NCI-H82 (cell line): Measurements from ENCODE around the gene HSD17B11.
"Not testable (repeated sequence)": the region's sequence is repeated elsewhere in the genome, so short reads cannot be mapped to it uniquely, and the experiment has no call there.

Experiments used
- DNase-seq: peaks from one replicate; lab custom pipeline; 2025; lab: John Stamatoyannopoulos, UW

Gene HSD17B11

DNA sequence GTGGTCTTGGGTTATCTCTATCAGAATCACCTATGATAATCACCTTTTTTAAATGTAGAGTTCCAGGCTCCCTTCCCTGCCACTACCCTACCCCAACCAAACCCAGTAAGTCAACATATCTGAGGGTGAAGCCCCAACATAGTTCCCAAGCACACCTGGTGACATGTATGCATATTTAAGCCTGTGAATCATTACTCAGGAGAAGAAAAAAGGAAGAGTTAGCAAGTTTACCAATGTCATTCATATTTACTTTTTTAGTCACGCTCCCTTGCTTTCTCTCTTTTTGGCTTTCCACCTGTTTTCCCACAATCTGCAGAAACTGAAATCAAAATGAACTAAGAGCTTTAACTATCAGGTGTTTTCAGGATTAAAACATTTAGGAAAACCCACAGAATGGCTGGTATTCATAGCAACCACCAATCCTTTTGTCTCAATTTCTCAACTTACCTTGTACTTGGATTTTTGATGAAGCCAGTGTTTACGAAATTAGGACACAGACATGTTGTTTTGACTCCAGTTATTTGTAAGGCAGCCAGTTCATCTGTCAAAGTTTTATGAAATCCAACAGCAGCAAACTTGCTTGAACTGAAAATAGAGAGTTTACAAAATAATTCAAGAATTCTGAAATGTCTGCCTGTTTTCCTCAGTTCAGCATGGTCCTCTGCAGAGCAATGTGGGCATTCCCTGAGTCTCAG is 34.0 kb downstream of the HSD17B11 start:
- DNase-seq, result no peak

DNA sequence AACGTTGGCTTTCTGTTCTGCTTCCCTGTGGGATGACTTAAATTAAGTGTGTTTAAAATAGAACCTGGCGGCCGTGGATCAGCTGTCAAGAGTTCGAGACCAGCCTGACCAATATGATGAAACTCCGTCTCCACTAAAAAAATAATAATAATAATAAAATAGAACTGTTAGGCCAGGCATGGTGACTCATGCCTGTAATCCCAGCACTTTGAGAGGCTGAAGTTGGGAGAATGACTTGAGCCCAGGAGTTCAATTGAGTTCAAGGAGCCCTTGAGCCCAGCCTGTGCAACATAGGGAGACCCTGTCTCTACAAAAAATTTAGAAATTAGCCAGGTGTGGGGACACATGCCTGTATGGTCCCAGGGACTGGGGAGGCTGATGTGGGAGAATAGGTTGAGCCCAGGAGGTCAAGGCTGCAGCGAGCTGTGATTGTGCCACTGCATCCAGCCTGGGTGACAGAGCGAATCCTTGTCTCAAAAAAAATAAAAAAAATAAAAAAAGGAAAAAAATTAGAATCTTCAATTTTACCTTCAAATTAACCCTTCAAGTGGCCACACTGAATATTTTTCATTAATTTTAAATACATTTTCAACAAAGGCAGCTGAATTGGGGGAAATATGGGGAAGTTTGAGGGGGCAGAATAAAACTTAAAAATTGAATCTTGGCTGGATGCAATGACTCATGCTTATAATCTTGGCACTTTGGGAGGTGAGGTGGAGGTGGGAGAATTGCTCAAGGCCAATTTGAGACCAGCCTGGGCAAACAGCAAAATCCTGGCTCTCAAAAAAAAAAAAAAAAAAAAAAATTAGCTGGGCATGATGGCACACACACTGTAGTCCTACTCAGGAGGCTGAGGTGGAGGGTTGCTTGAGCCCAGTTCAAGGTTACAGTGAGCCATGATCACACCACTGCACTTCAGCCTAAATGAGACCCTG is 36.6 kb downstream of the HSD17B11 start:
- DNase-seq, result no peak

DNA sequence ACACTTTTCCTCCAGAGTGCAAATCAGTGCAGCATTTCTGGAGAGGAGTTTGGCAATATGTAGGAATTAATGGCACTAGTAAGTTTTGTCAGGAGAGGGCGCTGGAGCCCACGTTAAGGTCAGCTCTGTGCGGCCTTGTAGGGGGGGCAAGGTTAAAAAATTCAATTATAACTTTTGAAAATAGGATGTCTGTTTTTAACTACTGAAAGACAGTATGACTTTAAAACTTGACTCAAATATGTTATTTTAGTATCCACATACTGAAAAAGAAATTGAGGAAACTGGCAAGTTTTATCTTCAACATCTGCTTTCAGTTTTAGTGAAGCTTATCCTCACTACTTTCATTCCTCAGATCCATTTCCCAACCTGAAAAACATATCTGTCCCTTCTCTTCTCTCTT is 37.4 kb downstream of the HSD17B11 start:
- peak; percentile 24 for DNase-seq

DNA sequence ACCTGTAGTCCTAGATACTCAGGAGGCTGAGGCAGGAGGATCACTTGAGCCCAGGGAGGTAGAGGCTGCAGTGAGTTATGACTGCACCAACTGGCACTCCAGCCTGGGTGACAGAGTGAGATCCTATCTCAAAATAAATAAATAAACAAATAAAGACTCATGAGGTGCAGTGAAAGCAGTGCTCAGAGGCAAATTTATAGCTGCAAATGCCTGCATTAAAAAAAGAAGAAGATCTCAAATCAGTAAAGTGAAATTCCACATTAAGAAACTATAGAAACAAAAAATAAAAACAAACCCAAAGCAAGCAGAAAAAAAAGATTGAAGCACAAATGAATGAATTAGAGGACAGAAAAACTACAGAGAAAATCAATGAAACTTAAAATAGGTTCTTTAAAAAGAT is 45.8 kb downstream of the HSD17B11 start:
- no peak for DNase-seq

DNA sequence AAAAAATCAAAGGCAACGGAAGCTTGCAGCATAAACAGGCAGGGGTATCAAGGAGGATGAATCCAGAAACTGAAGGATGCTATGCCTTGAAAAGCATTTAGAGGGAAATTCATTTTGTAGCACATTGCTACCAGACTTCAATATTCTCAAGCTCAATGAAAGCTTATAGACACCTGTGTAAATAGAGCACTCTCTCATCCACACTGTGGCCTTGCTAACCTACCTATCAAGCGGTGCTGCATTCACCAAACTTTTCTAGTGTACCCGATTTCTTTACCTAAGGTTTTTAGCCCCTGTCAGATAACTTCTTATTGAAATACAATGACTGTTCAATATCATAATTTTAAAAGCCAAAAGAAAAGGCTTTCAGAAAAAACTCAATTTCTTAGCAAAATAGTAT is 48.1 kb downstream of the HSD17B11 start:
- DNase-seq, result no peak

DNA sequence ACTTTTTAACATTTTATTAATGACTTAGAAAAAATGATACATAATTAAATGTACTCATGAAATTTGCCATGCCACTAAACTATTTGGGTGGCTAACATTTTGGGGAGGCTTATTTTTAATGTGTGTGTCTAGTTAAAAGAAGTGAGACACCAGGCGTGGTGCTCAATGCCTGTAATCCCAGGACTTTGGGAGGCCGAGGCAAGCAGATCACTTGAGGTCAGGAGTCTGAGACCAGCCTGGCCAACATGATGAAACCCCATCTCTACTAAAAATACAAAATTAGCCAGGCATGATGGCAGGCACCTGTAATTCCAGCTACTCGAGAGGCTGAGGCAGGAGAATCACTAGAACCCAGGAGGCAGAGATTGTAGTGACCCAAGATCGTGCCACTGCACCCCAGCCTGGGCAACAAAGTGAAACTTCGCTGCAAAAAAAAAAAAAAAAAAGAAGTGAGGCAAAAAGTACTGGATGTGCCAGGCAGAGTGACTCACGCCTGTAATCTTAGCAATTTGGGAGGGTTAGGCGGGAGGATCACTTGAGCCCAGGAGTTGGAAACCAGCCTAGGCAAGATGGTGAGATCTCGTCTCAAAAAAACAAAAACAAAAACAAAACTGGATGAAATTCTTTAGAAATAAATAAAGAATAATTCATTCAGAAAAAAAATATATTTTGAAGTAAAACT is 48.9 kb downstream of the HSD17B11 start:
- DNase-seq, result not testable (repeated sequence)

DNA sequence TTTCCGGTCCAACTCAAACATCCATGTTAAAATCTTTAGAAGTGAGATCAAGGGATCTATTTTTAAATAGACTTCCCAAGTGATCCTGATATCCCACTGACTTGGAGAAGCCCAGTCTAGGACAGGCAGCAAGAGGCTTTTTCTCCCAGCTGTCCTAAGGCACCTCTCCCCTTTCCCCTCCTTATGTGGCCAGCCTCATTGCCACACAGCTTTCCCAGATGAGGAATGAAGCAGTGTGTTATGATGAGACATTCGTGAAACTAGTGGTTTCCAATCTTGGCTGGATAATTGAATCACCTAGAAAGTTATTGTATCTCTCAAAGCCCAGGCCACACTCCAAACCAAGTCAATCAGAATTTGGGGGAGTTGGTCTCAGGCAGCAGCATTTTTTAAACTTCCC is 51.5 kb downstream of the HSD17B11 start:
- no peak for DNase-seq

DNA sequence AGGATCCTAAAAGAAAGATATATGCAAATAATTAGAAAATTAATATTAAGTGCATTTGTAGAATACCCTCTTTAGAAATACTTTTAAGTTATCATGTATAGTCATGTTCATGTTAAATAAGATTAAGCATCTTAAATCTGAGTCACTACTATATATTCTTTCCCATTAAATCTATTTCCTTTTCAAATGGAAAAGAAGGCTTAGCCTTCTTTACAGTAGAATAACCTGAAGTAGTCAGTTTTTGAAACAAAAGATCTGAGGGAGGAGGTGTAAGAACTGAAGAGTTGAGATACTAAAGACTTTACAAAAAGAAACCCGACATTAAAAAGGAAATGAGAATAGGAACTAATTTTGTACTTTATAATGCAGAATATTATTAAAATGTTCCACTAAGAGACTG is 53.6 kb downstream of the HSD17B11 start:
- DNase-seq, result no peak

DNA sequence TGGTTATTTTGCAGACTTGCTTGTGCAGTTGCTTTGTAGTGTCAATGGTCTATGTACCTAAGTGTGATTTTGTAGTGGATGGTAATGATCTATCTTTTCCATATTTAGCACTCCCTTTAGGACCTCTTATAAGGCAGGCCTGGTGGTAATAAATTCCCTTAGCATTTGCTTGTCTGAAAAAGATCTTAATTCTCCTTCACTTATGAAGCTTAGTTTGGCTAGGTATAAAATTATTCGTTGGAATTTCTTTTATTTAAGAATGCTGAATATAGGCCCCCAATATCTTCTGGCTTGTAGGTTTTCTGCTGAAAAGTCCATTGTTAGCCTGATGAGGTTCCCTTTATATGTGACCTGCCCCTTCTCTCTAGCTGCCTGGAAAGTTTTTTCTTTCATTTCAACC is 57.7 kb downstream of the HSD17B11 start:
- no peak for DNase-seq

DNA sequence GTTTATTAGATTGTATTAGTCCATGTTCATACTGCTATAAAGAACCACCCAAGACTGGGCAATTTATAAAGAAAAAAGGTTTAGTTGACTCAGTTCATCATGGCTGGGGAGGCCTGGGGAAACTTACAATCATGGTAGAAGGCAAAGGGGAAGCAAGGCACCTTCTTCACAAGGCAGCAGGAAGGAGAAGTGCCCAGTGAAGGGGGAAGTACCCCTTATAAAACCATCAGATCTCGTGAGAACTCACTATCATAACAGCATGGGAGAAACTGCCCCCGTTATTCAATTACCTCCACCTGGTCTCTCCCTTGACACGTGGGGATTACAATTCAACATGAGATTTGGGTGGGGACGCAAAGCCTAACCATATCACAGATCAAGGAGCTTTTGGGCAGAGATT is 60.2 kb downstream of the HSD17B11 start:
- peak; percentile 1 for DNase-seq

DNA sequence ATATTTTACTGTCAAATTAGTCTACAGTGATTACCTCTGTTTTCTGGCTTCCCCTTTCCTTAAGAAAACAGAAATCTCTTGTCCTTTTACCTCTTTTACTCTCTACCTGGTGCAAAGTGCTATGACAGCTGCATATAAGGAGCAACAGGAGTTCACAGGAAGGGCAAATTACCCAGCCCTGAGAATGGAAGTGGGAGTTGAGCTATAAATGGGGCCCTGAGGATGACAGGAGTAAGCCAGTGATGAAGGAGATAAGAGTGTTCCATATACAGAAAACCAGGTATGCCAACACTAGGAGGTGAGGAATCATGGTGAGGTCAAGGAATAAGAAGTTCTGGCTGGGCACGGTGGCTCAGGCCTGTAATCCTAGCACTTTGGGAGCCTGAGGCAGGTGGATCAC is 63.9 kb downstream of the HSD17B11 start:
- DNase-seq, result no peak

DNA sequence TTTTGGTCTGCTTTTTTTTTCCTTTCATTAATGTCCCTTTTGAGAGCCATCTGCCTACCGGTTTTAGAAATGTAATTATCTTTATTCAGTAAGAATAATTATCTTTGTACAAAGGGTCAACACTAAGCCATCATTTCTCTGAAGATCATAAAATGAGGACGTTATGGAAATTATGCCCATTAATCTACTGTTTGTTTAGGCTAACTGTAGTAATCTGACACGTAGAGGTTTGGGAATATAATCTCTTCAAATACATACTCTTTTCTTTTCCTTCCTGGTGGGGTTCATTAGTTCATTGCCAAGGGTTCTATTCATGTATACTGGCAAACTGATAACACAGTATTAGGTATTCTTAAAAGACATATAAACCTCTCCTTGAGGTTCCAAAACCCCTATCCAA is 64.5 kb downstream of the HSD17B11 start:
- no peak for DNase-seq

DNA sequence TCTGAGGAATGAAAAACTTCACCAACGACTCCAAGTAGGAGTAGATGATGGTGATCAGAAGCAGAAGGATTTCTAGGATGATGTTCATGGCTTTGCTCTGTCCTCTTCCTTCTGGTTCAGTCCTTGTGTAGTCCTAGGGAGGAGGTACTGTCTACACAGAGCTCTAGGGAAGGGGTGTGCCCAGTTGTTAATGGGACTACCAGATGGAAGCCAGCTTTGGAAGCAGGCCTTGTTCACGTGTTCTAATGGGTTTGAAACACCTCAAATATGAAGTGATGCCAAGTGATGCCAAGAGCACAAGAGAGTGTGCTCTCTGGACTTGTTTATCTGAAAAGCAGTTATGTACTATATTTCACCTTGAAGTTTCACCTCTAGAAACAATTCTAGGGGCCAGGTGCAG is 68.2 kb downstream of the HSD17B11 start, which contains the start of gene HSD17B13:
Gene HSD17B13, minus strand, starts transcription at position 129 of the 400 bp plus-strand sequence. Its CDS starts 41 bp downstream, at position 88.
- no peak for DNase-seq

DNA sequence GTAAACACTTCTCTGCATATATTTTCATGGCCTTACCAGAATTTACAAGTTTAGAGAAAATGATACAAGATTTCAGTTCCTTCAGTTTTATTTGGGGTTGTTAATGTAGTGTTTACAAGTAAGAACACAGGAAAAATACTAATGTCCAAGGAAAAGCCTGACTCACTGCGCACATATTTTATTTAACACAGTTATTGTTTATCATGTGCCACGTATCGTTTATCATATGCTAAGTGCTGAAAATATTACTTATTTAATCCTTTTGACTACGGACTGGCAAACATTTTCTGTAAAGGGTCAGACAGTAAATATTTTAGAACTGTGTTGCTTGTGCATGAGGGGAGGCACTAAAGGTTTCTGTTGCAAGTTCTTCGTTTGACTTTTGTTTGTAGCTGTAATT is 69.1 kb downstream of the HSD17B11 start:
- no peak for DNase-seq

DNA sequence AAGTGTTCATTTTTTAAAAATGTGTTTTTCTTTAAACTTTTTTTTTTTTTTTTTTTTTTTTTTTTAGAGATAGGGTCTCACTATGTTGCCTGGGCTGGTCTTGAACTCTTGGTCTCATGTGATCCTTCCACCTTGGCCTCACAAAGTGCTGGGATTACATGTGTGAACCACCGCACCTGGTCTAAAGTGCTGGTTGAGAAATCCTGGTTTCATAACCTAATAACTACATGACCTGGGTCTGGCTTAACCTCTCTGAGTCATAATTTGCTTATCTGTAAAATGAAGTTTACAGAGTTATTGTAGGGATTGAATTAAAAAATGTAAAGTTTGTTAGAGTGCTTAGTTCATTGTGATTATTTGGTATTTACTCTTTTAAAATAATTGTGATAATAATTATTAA is 73.5 kb downstream of the HSD17B11 start:
- DNase-seq, result no peak

DNA sequence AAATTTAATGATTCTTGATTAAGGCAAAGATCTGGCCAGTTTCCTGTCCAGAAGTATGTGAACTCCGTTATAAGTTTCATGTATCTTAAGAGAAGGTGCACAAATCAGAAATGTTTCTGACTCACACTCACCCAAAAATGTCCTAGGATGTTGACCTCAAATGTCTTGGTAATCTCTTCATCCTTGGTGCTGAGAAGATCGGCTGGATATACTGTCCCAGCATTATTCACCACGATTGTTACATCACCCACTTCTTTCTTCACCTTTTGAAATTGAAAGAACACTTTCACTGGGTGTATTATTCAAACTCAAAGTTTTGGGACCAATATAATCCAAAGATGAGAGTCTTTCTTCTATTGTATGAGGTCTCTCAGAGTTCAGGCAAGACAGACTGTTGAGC is 74.0 kb downstream of the HSD17B11 start:
- no peak for DNase-seq

DNA sequence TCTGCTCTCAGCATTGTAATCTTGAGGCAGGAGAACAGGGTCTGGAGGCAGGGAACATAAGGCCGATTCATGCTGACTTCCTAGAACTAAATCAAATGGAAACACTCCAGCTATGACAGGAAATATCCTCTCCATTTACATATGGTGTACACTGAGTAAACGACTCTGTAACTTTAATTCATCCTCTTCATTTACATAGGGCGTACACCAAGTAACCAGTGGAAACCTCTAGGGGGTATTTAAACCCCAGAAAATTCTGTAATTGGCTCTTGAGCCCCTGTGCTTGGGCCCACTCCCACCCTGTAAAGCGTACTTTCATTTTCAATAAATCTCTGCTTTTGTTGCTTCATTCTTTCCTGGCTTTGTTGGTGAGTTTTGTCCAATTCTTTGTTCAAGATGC is 76.0 kb downstream of the HSD17B11 start:
- DNase-seq, result not testable (repeated sequence)

DNA sequence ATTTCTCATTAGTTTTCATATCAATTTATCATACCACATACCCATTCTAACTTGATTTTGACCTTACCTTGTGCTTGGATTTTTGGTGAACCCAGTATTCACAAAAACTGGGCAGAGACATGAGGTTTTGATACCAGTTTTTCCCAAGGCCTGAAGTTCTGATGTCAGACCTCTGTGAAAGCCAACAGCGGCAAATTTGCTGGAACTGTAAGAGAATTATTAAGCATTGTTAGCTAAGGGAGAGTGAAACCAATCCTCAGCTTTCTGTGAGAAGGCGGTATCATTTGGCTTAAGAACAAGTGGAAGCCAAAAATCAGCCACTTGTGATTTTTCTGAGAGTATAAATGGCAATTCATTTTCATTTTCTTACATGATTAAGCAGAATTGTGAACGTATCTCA is 77.2 kb downstream of the HSD17B11 start:
- DNase-seq, result no peak

DNA sequence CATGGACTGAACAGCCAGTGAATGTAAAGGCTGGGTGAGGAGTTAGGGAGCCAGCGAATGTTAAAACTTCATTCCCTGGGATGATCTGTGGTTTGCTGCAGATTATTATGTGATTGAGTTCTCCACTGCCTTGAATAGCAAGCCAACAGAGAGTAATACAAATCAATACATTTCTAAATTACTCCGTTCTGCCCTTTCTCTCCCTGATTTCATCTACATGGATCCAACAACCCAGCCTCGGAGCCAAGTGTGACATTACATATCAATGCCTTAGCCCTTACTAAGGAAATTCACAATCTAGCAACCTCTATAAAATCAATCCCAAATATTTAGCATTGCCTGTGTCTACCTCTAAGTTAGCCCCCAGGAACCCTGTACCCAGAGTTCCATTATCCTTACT is 79.3 kb downstream of the HSD17B11 start:
- DNase-seq, result no peak

DNA sequence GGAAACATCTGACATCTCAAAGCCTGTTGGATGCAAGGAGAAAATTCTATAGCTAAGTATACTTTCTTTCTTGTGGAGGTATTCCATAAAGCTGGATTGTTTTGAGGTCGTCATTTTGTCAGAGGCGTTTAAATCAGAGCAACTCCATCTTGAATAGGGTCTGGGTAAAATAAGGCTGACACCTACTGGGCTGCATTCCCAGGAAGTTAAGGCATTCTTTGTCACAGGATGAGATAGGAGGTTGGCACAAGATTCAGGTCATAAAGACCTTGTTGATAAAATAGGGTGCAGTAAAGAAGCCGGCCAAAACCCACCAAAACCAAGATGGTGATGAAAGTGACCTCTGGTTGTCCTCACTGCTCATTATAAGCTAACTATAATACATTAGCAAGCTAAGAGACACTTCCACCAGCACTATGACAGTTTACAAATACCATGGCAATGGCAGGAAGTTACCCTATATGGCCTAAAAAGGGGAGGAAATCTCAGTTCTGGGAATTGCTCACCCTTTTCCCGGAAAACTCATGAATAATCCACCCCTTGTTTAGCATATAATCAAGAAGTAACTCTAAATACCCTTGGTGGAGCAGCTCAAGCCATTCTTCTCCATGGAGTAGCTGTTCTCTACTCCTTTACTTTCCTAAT is 80.2 kb downstream of the HSD17B11 start:
- DNase-seq, result no peak

DNA sequence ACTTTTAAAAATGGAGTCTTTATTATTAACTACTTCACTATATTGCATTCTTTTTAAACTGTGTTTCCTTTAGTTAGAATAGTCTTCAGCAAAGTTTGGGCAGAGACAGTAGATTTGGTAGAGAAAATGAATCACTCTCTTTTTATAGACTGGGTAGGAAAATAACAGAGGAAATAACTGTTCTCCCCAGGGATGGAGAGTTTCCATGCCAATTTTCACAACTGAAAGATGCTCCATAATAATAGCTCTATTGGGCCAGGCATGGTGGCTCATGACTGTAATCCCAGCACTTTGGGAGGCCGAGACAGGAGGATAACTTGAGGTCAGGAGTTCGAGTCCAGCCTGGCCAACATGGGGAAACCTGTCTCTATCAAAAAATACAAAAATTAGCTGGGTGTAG is 81.4 kb downstream of the HSD17B11 start:
- no peak for DNase-seq

DNA sequence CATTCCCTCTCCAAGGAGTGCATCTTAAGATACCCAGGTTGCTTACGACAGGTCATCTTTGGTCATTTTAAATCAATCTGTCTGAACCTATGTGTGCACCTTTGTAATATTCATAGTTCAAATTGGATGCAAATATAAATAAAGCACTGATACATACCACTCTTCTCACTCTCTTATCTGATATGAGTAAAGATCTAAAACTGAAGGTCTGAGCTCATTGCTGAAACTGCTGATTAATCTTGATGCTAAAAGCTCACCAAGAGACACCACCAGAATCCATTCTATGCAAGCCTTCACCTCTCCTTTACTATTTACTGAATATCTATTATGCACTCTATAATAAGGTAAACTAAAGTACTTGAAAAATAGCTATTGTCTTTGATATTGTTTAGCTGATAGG is 84.9 kb downstream of the HSD17B11 start:
- DNase-seq, result no peak
